Measurements from ENCODE around the gene AMHR2. TPM values are rescaled to one million over a fixed set of nuclear protein-coding genes. Genes with fewer than 3 reads are reported as not detected.
A peak's percentile ranks its signal among the peaks of the same experiment; 100 is the strongest.

AMHR2 gene
- total RNA-seq, 5 donors from 2014 or later (not counting 1 experiment from before 2014, with no cell fraction given), result 0.19 TPM; not detected in 4

GRCh38 chr12:53452159-53453077 lies 28.8 kb downstream of the AMHR2 start:
- ChIA-PET POLR2A (interaction anchor here in 1 of 2 donors (0.7 to 0.8 kb wide), 2 partner anchors 13 to 71 kb away, joined by 3 to 6 read pairs; no protein-coding TSS in a partner anchor), CTCF (interaction anchor here (0.7 to 1.0 kb wide), 6 partner anchors 21 to 194 kb away, joined by 3 to 6 read pairs (median 4); no protein-coding TSS in a partner anchor)
- Mint-ChIP-seq H3K36me3 (peaks cover 35% of the 10 kb centered on the region), H3K9me3 (no peaks in the 10 kb centered on the region), H3K4me1 (peaks cover 34 to 41% (median 38%) of the 10 kb centered on the region in 3 donors), H3K4me3 (peak overlapping the region; percentile 89 to 99 (median 97)), H3K27me3 (no peaks in the 10 kb centered on the region), H3K27ac (peak overlapping the region; percentile 99)
- peaks cover 14 to 39% of the 10 kb centered on the region in 2 donors for H3K36me3 ChIP-seq (ENCODE audit: control insufficient read depth in 2 of 2, extremely low read depth in 1 of 2, insufficient read depth in 1 of 2, low read length in 1 of 2)
- H3K27me3 ChIP-seq (replicated peaks in 1 of 2; ENCODE audit: control insufficient read depth in 2 of 2, extremely low read depth in 1 of 2, insufficient read depth in 2 of 2, low read length in 1 of 2), result no peaks in the 10 kb centered on the region
- peak overlapping the region; percentile 76 to 79 for H3K4me3 ChIP-seq (ENCODE audit: control insufficient read depth in 1 of 2, extremely low read depth in 1 of 2, low read length in 1 of 2)
- peaks cover 13 to 17% of the 10 kb centered on the region in 2 experiments for H3K4me1 ChIP-seq (ENCODE audit: control insufficient read depth in 1 of 2, extremely low read depth in 1 of 2, insufficient read depth in 2 of 2, low read length in 2 of 2)
- under 1% methylated on average over 13 of the region's 82 CpGs for WGBS (ENCODE audit: insufficient coverage)
- H3K27ac ChIP-seq (ENCODE audit: low read length), result peak overlapping the region; percentile 85
- ATAC-seq (replicated peaks in 1 of 4) (peak; percentile 42 to 52 (median 50)), DNase-seq (peak; percentile 50 to 87 (median 75))
- H3K9me3 ChIP-seq, result no peaks in the 10 kb centered on the region

DNA sequence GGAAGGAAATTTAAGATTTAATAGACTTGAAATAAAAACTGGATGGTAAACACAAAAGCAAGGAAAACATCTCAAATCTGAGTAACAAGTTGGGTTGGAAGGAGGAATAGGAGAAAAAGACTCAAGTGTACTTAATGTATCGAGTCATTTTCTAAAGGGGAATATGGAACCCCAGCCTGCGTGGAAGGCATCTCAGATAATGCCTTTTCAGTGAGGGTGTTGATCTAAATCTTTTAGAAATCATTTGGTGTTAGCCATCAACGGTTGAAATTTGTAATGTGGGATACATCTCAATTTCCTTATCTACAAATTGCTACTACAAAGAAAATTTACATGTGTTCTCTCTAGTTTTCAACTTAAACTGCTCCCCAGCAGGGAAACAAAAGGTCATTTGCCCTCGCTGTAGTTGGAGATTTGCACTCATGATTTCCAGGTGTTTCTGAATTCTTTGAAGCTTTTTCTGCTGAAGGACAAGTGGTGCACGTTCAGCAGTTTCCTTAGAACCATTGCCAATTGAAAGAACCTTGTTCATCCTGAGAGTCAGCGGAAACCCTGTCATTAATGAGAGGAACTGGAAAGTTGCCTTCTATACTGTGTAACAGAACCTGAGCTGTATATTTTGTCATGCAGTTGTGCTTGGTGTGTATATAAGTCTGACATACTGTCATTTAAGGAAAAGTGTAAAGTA lies 30.4 kb downstream of the AMHR2 start:
- H3K27ac Mint-ChIP-seq, result peak overlapping the region; percentile 24 to 99
- Histone ChIP-seq H3K27me3 (replicated peaks in 1 of 2; ENCODE audit: control insufficient read depth in 2 of 2, extremely low read depth in 1 of 2, insufficient read depth in 2 of 2, low read length in 1 of 2) (no peaks in the 10 kb centered on the region), H3K36me3 (ENCODE audit: control insufficient read depth in 2 of 2, extremely low read depth in 1 of 2, insufficient read depth in 1 of 2, low read length in 1 of 2) (peaks cover 6 to 52% of the 10 kb centered on the region in 2 donors), H3K27ac (ENCODE audit: low read length) (peak overlapping the region; percentile 85), H3K9me3 (no peaks in the 10 kb centered on the region), H3K4me1 (ENCODE audit: control insufficient read depth in 1 of 2, extremely low read depth in 1 of 2, insufficient read depth in 2 of 2, low read length in 2 of 2) (peaks cover 13 to 17% of the 10 kb centered on the region in 2 experiments), H3K4me3 (ENCODE audit: control insufficient read depth in 1 of 2, extremely low read depth in 1 of 2, low read length in 1 of 2) (no peak overlapping the region)
- ChIA-PET CTCF (interaction anchor here in 1 of 2 donors (0.8 to 1.0 kb wide), 2 partner anchors 23 to 54 kb away, joined by 3 read pairs; no protein-coding TSS in a partner anchor), POLR2A (interaction anchor here (0.5 to 1.6 kb wide), 7 partner anchors 19 to 135 kb away, joined by 3 to 10 read pairs (median 5); no protein-coding TSS in a partner anchor)
- H3K27me3 Mint-ChIP-seq, result no peaks in the 10 kb centered on the region
- no peak for DNase-seq
- ATAC-seq (replicated peaks in 1 of 4), result no peak
- peak overlapping the region; percentile 89 to 99 (median 97) for H3K4me3 Mint-ChIP-seq
- 35% methylated on average over 5 of the region's 6 CpGs for WGBS (ENCODE audit: insufficient coverage)
- H3K4me1 Mint-ChIP-seq, result peaks cover 34 to 41% (median 40%) of the 10 kb centered on the region in 3 donors
- H3K36me3 Mint-ChIP-seq, result peaks cover 37% of the 10 kb centered on the region
- no peaks in the 10 kb centered on the region for H3K9me3 Mint-ChIP-seq

DNA sequence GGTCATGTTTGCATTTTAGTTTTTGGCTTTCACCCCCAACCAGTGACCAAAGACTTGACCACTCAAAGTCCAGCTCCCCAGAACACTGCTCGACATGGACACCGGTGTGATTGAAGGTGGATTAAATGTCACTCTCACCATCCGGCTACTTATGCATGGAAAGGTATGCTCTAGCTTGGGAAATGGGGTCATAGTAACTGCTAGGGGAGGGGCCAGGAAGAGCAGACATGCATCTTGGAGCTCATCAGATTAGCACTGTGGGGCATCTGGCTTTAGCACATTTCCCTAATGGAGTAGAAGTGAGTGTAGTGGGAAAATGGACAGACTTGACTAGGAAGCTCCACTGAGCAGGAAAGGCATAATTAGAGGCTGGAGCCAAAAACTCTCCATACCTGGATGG lies 31.1 kb downstream of the AMHR2 start:
- H3K9me3 Mint-ChIP-seq, result no peaks in the 10 kb centered on the region
- ChIA-PET CTCF (interaction anchor here in 1 of 2 donors (0.8 to 1.0 kb wide), 2 partner anchors 22 to 53 kb away, joined by 3 read pairs; no protein-coding TSS in a partner anchor), POLR2A (interaction anchor here (0.6 to 1.6 kb wide), 5 partner anchors 20 to 69 kb away, joined by 3 to 7 read pairs (median 5); no protein-coding TSS in a partner anchor)
- peak overlapping the region; percentile 56 to 97 (median 89) for H3K4me3 Mint-ChIP-seq
- peaks cover 39% of the 10 kb centered on the region for H3K36me3 Mint-ChIP-seq
- H3K27me3 ChIP-seq (replicated peaks in 1 of 2; ENCODE audit: control insufficient read depth in 2 of 2, extremely low read depth in 1 of 2, insufficient read depth in 2 of 2, low read length in 1 of 2), result no peaks in the 10 kb centered on the region
- H3K27me3 Mint-ChIP-seq, result no peaks in the 10 kb centered on the region
- H3K27ac Mint-ChIP-seq, result no peak overlapping the region
- no peak for DNase-seq
- 100% methylated on average over 1 of the region's 3 CpGs for WGBS (ENCODE audit: insufficient coverage)
- peaks cover 13 to 17% of the 10 kb centered on the region in 2 experiments for H3K4me1 ChIP-seq (ENCODE audit: control insufficient read depth in 1 of 2, extremely low read depth in 1 of 2, insufficient read depth in 2 of 2, low read length in 2 of 2)
- peaks cover 6 to 58% of the 10 kb centered on the region in 2 donors for H3K36me3 ChIP-seq (ENCODE audit: control insufficient read depth in 2 of 2, extremely low read depth in 1 of 2, insufficient read depth in 1 of 2, low read length in 1 of 2)
- no peaks in the 10 kb centered on the region for H3K9me3 ChIP-seq
- H3K4me3 ChIP-seq (ENCODE audit: control insufficient read depth in 1 of 2, extremely low read depth in 1 of 2, low read length in 1 of 2), result no peak overlapping the region
- H3K27ac ChIP-seq (ENCODE audit: low read length), result no peak overlapping the region
- peaks cover 35 to 44% (median 41%) of the 10 kb centered on the region in 3 donors for H3K4me1 Mint-ChIP-seq
- no peak for ATAC-seq (replicated peaks in 1 of 4)

DNA sequence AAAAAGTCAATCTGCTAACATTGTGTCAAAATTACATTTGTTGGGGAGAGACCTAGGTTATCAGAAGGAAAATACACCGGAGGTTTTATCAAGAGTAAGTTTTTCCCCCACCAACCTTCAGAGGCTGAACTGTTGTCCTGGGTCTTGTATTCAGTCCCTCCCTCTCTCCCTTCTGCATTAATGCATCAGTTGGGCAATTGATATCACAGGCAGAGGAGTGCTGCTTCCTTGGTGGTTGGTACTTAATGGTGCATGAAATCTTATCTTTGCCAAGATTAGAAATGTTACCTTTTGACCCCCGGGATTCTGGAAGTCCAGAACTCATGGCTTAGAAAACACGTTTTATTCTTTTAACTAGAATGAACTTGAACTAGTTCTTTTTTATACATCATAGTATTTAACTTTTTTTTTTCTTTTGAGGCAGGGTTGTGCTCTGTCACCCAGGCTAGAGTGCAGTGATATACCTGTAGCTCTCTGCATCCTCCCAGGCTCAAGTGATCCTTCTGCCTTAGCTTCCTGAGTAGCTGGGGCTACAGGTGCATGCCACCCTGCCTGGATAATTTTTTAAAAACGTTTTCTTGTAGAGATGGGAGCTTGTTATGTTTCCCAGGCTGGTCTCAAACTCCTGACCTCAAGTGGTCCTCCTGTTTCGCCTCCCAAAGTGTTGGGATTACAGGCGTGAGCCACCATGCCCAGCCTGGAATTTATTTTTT lies 33.2 kb downstream of the AMHR2 start:
- Histone ChIP-seq H3K9me3 (no peaks in the 10 kb centered on the region), H3K4me1 (ENCODE audit: control insufficient read depth in 1 of 2, extremely low read depth in 1 of 2, insufficient read depth in 2 of 2, low read length in 2 of 2) (peaks cover 13 to 14% of the 10 kb centered on the region in 2 experiments), H3K27ac (ENCODE audit: low read length) (no peak overlapping the region), H3K27me3 (replicated peaks in 1 of 2; ENCODE audit: control insufficient read depth in 2 of 2, extremely low read depth in 1 of 2, insufficient read depth in 2 of 2, low read length in 1 of 2) (no peaks in the 10 kb centered on the region), H3K36me3 (ENCODE audit: control insufficient read depth in 2 of 2, extremely low read depth in 1 of 2, insufficient read depth in 1 of 2, low read length in 1 of 2) (peaks cover 6 to 79% of the 10 kb centered on the region in 2 donors), H3K4me3 (ENCODE audit: control insufficient read depth in 1 of 2, extremely low read depth in 1 of 2, low read length in 1 of 2) (no peak overlapping the region)
- Mint-ChIP-seq H3K27ac (peak overlapping the region in 1 of 2 donors; percentile 39), H3K27me3 (no peaks in the 10 kb centered on the region), H3K36me3 (peaks cover 56% of the 10 kb centered on the region), H3K4me3 (peak overlapping the region in 1 of 3 donors; percentile 37), H3K9me3 (no peaks in the 10 kb centered on the region), H3K4me1 (peaks cover 45 to 50% (median 47%) of the 10 kb centered on the region in 3 donors)
- DNase-seq (no peak), ATAC-seq (replicated peaks in 1 of 4) (no peak)
- POLR2A ChIA-PET, result interaction anchor here in 1 of 2 donors (0.6 kb wide), 1 partner anchor 35 kb away, joined by 4 read pairs; no protein-coding TSS in a partner anchor
- WGBS (ENCODE audit: insufficient coverage), result 94% methylated on average over 2 of the region's 6 CpGs
- CTCF ChIA-PET, result interaction anchor here in 1 of 2 donors (0.6 kb wide), 1 partner anchor 37 kb away, joined by 3 read pairs; no protein-coding TSS in a partner anchor

DNA sequence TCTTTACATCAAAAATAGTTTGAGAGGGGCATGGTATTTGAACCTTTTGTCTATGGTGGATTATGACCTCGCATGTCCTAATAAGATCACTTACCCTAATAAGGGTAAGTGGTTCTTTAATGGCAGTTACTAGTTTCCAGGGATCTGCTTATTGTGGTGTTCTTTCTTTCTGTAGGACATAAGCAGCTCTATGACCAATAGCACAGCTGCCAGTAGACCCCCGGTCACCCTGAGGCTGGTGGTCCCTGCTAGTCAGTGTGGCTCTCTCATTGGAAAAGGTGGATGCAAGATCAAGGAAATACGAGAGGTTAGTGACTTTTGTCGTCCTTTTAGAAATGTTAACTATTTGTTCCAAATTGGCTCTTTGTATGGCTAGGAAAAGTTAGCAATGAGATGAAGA lies 35.4 kb downstream of the AMHR2 start:
- Histone ChIP-seq H3K27ac (ENCODE audit: low read length) (no peak overlapping the region), H3K9me3 (no peaks in the 10 kb centered on the region), H3K27me3 (replicated peaks in 1 of 2; ENCODE audit: control insufficient read depth in 2 of 2, extremely low read depth in 1 of 2, insufficient read depth in 2 of 2, low read length in 1 of 2) (no peaks in the 10 kb centered on the region), H3K36me3 (ENCODE audit: control insufficient read depth in 2 of 2, extremely low read depth in 1 of 2, insufficient read depth in 1 of 2, low read length in 1 of 2) (peaks cover 8 to 99% of the 10 kb centered on the region in 2 donors), H3K4me3 (ENCODE audit: control insufficient read depth in 1 of 2, extremely low read depth in 1 of 2, low read length in 1 of 2) (no peak overlapping the region), H3K4me1 (ENCODE audit: control insufficient read depth in 1 of 2, extremely low read depth in 1 of 2, insufficient read depth in 2 of 2, low read length in 2 of 2) (peaks cover 6 to 7% of the 10 kb centered on the region in 2 experiments)
- WGBS (ENCODE audit: insufficient coverage), result 93% methylated on average over 2 of the region's 4 CpGs
- ATAC-seq (replicated peaks in 1 of 4) (no peak), DNase-seq (no peak)
- Mint-ChIP-seq H3K27ac (no peak overlapping the region), H3K9me3 (no peaks in the 10 kb centered on the region), H3K27me3 (no peaks in the 10 kb centered on the region), H3K4me1 (peaks cover 44 to 50% (median 45%) of the 10 kb centered on the region in 3 donors), H3K4me3 (no peak overlapping the region), H3K36me3 (peaks cover 72% of the 10 kb centered on the region)
- ChIA-PET POLR2A (interaction anchor here in 1 of 2 donors (0.6 to 0.9 kb wide), 3 partner anchors 9 to 388 kb away, joined by 3 to 9 read pairs (median 5); no protein-coding TSS in a partner anchor), CTCF (interaction anchor here (0.6 to 0.7 kb wide), 3 partner anchors 15 to 107 kb away, joined by 3 to 4 read pairs (median 3); no protein-coding TSS in a partner anchor)

Data from T-cell (primary cell).